Heart left ventricle (tissue), 16 donors: Measurements from ENCODE around the gene TMEM214. TPM values are rescaled to one million over a fixed set of nuclear protein-coding genes. Genes with fewer than 3 reads are reported as not detected.
A peak's percentile ranks its signal among the peaks of the same experiment; 100 is the strongest.

ENCODE experiments used
- ATAC-seq, 4 donors: fragments of 200-7000 bp; cut with Tn5 transposase; one replicate each; pipeline ENCODE4 v1.9.1; 2020 to 2022; ENCODE audit warnings: moderate library complexity in 4 of 4, mild to moderate bottlenecking in 3 of 4, moderate number of reproducible peaks in 1 of 4
- DNase-seq, 5 donors: peaks; one replicate each; pipeline ENCODE4 v3.0.0-alpha.2; 2020
- H3K27ac ChIP-seq, 12 donors: fragments of 200-600 bp; sonication (generic) in 4 of 12; one replicate each; pipeline versions ENCODE4 v1.5.0 to v1.8.0; 2016 to 2022; ENCODE audit warnings: mild to moderate bottlenecking in 2 of 12
- H3K27me3 ChIP-seq, 9 donors: fragments of 200-600 bp; sonication (generic) in 2 of 9; one replicate each; pipeline versions ENCODE4 v1.5.1 to v1.8.0; 2016 to 2022; ENCODE audit warnings: mild to moderate bottlenecking in 3 of 9
- H3K36me3 ChIP-seq, 9 donors: fragments of 200-600 bp; sonication (generic) in 2 of 9; one replicate each; pipeline versions ENCODE4 v1.5.0 to v1.8.0; 2018 to 2022; ENCODE audit warnings: mild to moderate bottlenecking in 2 of 9
- H3K4me1 ChIP-seq, 12 donors: fragments of 200-600 bp; sonication (generic) in 4 of 12; one replicate each; pipeline versions ENCODE4 v1.5.0 to v1.8.0; 2016 to 2022; ENCODE audit warnings: mild to moderate bottlenecking in 3 of 12
- H3K4me3 ChIP-seq, 12 donors: fragments of 200-600 bp; sonication (generic) in 4 of 12; one replicate each; pipeline versions ENCODE4 v1.5.0 to v1.8.0; 2017 to 2022; ENCODE audit warnings: mild to moderate bottlenecking in 9 of 12, moderate library complexity in 4 of 12
- H3K9me3 ChIP-seq, 12 donors: fragments of 200-600 bp; sonication (generic) in 4 of 12; one replicate each; pipeline versions ENCODE4 v1.5.0 to v1.8.0; 2016 to 2022; ENCODE audit warnings: mild to moderate bottlenecking in 1 of 12
- POLR2A ChIP-seq, 2 donors: fragments of 450-650 bp; IDR thresholded peaks; one replicate each; pipeline ENCODE4 v1.6.1; 2017; ENCODE audit warnings: antibody characterized with exemption in 2 of 2, mild to moderate bottlenecking in 2 of 2, moderate library complexity in 2 of 2
- WGBS, 4 donors: extraction: QIAGEN DNeasy Blood & Tissue Kit in 2 of 4; methylation state at CpG; one replicate each; pipeline versions ENCODE4 v1.1.5 to v1.1.7; 2013 to 2018; 5-methylcytosine and 5-hydroxymethylcytosine counted together
- intact Hi-C, 10 donors: fragments of 100-400 bp; cut with DNase I; formaldehyde crosslinking; loops; one replicate each; pipeline versions ENCODE4 v1.11.1 to v1.14.2; 2022
- polyA plus RNA-seq, 2 donors: library from polyadenylated mRNA; stranded (reverse); fragments of 200-250 nt; gene quantifications; one replicate each; pipeline ENCODE4 v1.2.3, GENCODE V29; 2013
- total RNA-seq, 9 donors: library from RNA; depleted of rRNA in 2 of 9; stranded (reverse); fragments of >200 nt in 2 of 9; fragmentation: NEBNext Ultra II Directional in 3 of 9; extraction: Animal tissue kit (Norgen Biotek cat#: 25700) in 3 of 9; gene quantifications; one replicate each; pipeline versions ENCODE4 v1.1.0 to v1.2.4, GENCODE V29; 2016 to 2023
- TF ChIP-seq, protein P1 (sequence below), 12 donors: fragments of 200-600 bp; sonication (generic) in 4 of 12; IDR thresholded peaks; one replicate each; pipeline versions ENCODE4 v1.5.0 to v1.8.0; 2018 to 2022; ENCODE audit warnings: antibody characterized with exemption in 12 of 12, mild to moderate bottlenecking in 5 of 12
- donor health status: ischemic (EF 13 %, LVEDD 7.1; RV severe dilation, severe dysfunction).
- donor health status: healthy with polysubstance abuse.
- donor health status: DM: no; HTN: yes; CAD: no.
- donor health status: DM: no; HTN: no; CAD: no.
- donor health status: ischemic (EF 25% LVEDD 6.9; RV normal size, moderate dysfunction).
- donor health status: ischemic (EF 25% LVEDD 5.7; RV mildly dilated, moderate dysfunction).
- donor health status: healthy.
- donor health status: DM: yes; HTN: yes; CAD: no.
- donor health status: ischemic (EF 35%, LVEDD 5.7; RV mildly dilated, moderate dysfunction).
- donor health status: nonischemic (EF 11% LVEDD 7.7; RV severe dilation, severe dysfunction).
- donor health status: DM: yes; HTN: yes; CAD: no.
- donor health status: PGD.
- donor health status: ischemic (EF 29% LVEDD 5.4; RV normal size, mild dysfunction).
- donor health status: nonischemic (EF 23%, LVEDD 6.1; RV moderate dilation, normal function).

TMEM214 gene
- total and polyA plus RNA-seq, 11 donors = 18.3 to 58.0 (median 31.6) TPM

DNA sequence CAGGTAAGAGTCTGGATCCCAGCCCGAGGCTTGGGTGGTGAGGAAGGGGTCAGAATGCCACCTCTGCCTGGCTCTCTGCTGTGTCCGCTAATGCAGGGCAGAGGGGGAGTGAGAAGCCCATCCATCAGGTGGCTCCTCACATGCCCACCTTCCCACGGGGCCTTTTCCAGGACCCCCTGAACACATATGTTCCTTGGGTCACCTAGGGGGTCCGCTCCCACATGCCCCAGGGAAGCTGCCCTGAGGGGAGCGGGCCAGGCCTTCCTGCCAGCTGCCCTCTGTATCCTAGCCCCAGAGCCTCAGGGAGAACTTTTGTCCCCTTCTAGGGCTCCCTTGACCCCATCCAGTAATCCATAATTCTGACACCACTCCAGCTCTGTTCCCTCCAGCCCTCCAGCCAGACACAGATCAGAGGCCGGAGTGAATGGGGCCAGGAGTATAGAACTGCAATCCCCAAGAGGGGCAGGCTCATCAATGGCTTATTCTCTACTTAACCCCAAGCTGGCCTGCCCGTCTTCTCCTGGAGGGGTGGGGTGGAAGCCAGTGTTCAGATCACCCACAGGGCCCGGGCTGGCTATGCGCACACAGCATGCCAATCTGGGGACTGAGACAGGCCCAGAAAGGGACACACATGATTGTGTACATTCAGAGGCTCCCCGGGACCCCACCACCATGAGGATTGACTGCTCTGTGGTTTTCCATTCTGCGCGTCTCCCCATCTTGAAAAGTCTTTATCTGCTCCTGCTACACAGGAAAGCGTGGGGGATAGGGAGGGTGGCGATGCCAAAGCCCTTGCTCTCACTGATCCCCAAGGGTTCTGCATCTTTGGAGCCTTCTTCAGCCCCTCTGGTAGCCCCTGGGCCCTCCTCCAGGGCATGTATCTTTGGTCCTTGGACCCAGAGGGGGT lies 46.7 kb downstream of the TMEM214 start:
- no peaks in the 10 kb centered on the region for H3K27me3 ChIP-seq
- intact Hi-C loops = loop anchor here in 7 of 10 donors (2.0 to 10.0 kb wide), 4 partner anchors 29 to 117 kb away; partner anchors contain the start of genes TMEM214 (in 6 of the 7) and AGBL5 (in 2 of the 7)
- peak overlapping the region; percentile 41 to 74 (median 54) for H3K4me3 ChIP-seq
- DNase-seq (peak in 1 of 5 donors; percentile 37), ATAC-seq (no peak)
- peaks cover 0 to 3% (median 0%) of the 10 kb centered on the region in 9 donors for H3K36me3 ChIP-seq
- no peaks in the 10 kb centered on the region for H3K9me3 ChIP-seq
- H3K4me1 ChIP-seq = peaks cover 0 to 65% (median 31%) of the 10 kb centered on the region in 12 donors
- no peak for TF ChIP-seq POLR2A (IDR thresholded peaks at IDR 0.05)
- TF ChIP-seq, protein P1, sequence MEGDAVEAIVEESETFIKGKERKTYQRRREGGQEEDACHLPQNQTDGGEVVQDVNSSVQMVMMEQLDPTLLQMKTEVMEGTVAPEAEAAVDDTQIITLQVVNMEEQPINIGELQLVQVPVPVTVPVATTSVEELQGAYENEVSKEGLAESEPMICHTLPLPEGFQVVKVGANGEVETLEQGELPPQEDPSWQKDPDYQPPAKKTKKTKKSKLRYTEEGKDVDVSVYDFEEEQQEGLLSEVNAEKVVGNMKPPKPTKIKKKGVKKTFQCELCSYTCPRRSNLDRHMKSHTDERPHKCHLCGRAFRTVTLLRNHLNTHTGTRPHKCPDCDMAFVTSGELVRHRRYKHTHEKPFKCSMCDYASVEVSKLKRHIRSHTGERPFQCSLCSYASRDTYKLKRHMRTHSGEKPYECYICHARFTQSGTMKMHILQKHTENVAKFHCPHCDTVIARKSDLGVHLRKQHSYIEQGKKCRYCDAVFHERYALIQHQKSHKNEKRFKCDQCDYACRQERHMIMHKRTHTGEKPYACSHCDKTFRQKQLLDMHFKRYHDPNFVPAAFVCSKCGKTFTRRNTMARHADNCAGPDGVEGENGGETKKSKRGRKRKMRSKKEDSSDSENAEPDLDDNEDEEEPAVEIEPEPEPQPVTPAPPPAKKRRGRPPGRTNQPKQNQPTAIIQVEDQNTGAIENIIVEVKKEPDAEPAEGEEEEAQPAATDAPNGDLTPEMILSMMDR (IDR thresholded peaks at IDR 0.05) = no peak
- WGBS, 4 donors = 60 to 81% (median 69%) methylated on average over 10 to 14 of the region's 14 CpGs
- H3K27ac ChIP-seq = peak overlapping the region; percentile 69 to 97 (median 86)

DNA sequence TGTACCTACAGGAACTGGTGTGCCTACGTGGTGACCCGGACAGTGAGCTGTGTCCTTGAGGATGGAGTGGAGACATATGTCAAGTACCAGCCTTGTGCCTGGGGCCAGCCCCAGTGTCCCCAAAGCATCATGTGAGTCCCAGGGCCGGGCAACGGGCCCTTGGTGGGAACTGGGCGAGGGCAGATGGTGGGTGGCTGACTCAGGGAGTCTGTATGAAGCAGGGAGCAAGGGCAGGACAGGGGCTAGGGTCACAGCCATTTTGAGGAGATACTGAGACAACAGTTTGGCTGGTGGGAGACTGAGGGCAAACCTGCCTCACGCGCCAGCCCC lies 47.3 kb downstream of the TMEM214 start:
- no peak for DNase-seq

DNA sequence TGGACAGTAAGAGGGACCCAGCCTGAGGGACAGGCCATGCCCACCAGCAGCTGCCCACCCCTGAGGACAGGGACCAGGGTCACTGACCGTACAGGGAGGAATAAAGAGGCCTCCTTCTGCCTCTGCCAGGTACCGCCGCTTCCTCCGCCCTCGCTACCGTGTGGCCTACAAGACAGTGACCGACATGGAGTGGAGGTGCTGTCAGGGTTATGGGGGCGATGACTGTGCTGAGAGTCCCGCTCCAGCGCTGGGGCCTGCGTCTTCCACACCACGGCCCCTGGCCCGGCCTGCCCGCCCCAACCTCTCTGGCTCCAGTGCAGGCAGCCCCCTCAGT lies 47.8 kb downstream of the TMEM214 start:
- peaks cover 0 to 65% (median 29%) of the 10 kb centered on the region in 12 donors for H3K4me1 ChIP-seq

More for the DNA sequence above, 47.3 kb downstream of the TMEM214 start:
- Histone ChIP-seq H3K9me3 (no peaks in the 10 kb centered on the region), H3K36me3 (peaks cover 0 to 3% (median 0%) of the 10 kb centered on the region in 9 donors), H3K27ac (peak overlapping the region in 11 of 12 donors; percentile 61 to 97 (median 87)), H3K27me3 (no peaks in the 10 kb centered on the region), H3K4me3 (peak overlapping the region in 11 of 12 donors; percentile 43 to 74 (median 55)), H3K4me1 (peaks cover 0 to 65% (median 27%) of the 10 kb centered on the region in 12 donors)
- WGBS, 4 donors = 78 to 88% (median 83%) methylated on average over 7 of the region's 7 CpGs
- no peak for ATAC-seq
- intact Hi-C loops = loop anchor here in 7 of 10 donors (2.0 to 10.0 kb wide), 4 partner anchors 29 to 118 kb away; partner anchors contain the start of genes TMEM214 (in 6 of the 7) and AGBL5 (in 2 of the 7)
- TF ChIP-seq, protein P1 (IDR thresholded peaks at IDR 0.05) = no peak
- no peak for TF ChIP-seq POLR2A (IDR thresholded peaks at IDR 0.05)

More for the DNA sequence above, 47.8 kb downstream of the TMEM214 start:
- H3K9me3 ChIP-seq = no peaks in the 10 kb centered on the region
- DNase-seq (peak in 1 of 5 donors; percentile 60), ATAC-seq (no peak)
- H3K27me3 ChIP-seq = no peaks in the 10 kb centered on the region
- intact Hi-C loops = loop anchor here in 7 of 10 donors (2.0 to 10.0 kb wide), 4 partner anchors 30 to 118 kb away; partner anchors contain the start of genes TMEM214 (in 6 of the 7) and AGBL5 (in 2 of the 7)
- peaks cover 0 to 3% (median 0%) of the 10 kb centered on the region in 9 donors for H3K36me3 ChIP-seq
- no peak for TF ChIP-seq POLR2A (IDR thresholded peaks at IDR 0.05)
- TF ChIP-seq, protein P1 (IDR thresholded peaks at IDR 0.05) = no peak
- WGBS, 4 donors = 70 to 86% (median 84%) methylated on average over 12 to 14 of the region's 14 CpGs
- peak overlapping the region in 10 of 12 donors; percentile 43 to 74 (median 56) for H3K4me3 ChIP-seq
- H3K27ac ChIP-seq = peak overlapping the region in 11 of 12 donors; percentile 29 to 97 (median 87)
